ENCODE results near the gene ZP1.

- TF ChIP-seq POLR2AphosphoS5 (IDR thresholded peaks at IDR 0.05; ENCODE audit: low read length) (no peak), REST (IDR thresholded peaks at IDR 0.05; ENCODE audit: low read depth, low read length) (no peak), MTA2 (IDR thresholded peaks at IDR 0.05; ENCODE audit: low read depth) (no peak), ATF2 (IDR thresholded peaks at IDR 0.05; ENCODE audit: low read length) (no peak), CTCF (IDR thresholded peaks at IDR 0.05 in 2 of 3, conservative IDR thresholded peaks at IDR 0.05 in 1 of 3; ENCODE audit: control insufficient read depth in 2 of 3, extremely low read depth in 1 of 3, insufficient read depth in 1 of 3, low read depth in 3 of 3, low read length in 3 of 3) (no peak), JUND (IDR thresholded peaks at IDR 0.05; ENCODE audit: low read depth, low read length) (no peak)
Observed at GRCh38 chr11:60818057-60818456, 49.3 kb upstream of the ZP1 start.
